Neuronal stem cell (in vitro differentiated cells): ENCODE results near the gene TBC1D19.

Experiments
- DNase-seq: peaks from one replicate; pipeline ENCODE4 v3.0.0-alpha.2; 2013; ENCODE audit warnings: low spot score
- H2AFZ ChIP-seq: one replicate; pipeline ENCODE4 v1.6.1; 2013; ENCODE audit warnings: mild to moderate bottlenecking, low read length, inconsistent platforms
- H2AK5ac ChIP-seq: 2 replicates; pipeline ENCODE4 v1.6.1; 2013; ENCODE audit warnings: low read depth, mild to moderate bottlenecking, inconsistent platforms, low read length, moderate library complexity, mixed read lengths
- H2BK120ac ChIP-seq: 2 replicates; pipeline ENCODE4 v1.6.1; 2013; ENCODE audit warnings: low read depth, mild to moderate bottlenecking, inconsistent platforms, low read length, moderate library complexity, mixed read lengths
- H2BK12ac ChIP-seq: one replicate; pipeline ENCODE4 v1.6.1; 2013; ENCODE audit warnings: low read length, inconsistent platforms
- H2BK15ac ChIP-seq: 2 replicates; pipeline ENCODE4 v1.6.1; 2013; ENCODE audit warnings: mild to moderate bottlenecking, low read length, inconsistent platforms, mixed read lengths
- H2BK5ac ChIP-seq: one replicate; pipeline ENCODE4 v1.6.1; 2013; ENCODE audit warnings: inconsistent platforms, mild to moderate bottlenecking, low read length, moderate library complexity
- H3K14ac ChIP-seq: one replicate; pipeline ENCODE4 v1.6.1; 2013; ENCODE audit warnings: low read length, inconsistent platforms
- H3K18ac ChIP-seq: 2 replicates; pipeline ENCODE4 v1.6.1; 2013; ENCODE audit warnings: low read length, inconsistent platforms
- H3K23ac ChIP-seq: 2 replicates; pipeline ENCODE4 v1.6.1; 2013; ENCODE audit warnings: low read depth, mild to moderate bottlenecking, mixed read lengths, low read length, inconsistent platforms; ENCODE audit not compliant: poor library complexity
- H3K27ac ChIP-seq: replicated peaks from 3 replicates; pipeline ENCODE4 v1.5.1; 2013; ENCODE audit warnings: low read length, inconsistent platforms
- H3K27me3 ChIP-seq, 3 experiments: 2 replicates each; pipeline ENCODE4 v1.6.1; 2013; ENCODE audit warnings: low read length in 3 of 3, mild to moderate bottlenecking in 2 of 3, inconsistent platforms in 1 of 3, low read depth in 1 of 3, mixed read lengths in 1 of 3, moderate library complexity in 1 of 3; ENCODE audit not compliant: control insufficient read depth in 3 of 3, insufficient read depth in 3 of 3
- H3K36me3 ChIP-seq, 2 donors: replicated peaks in 1 of 2; 2 replicates each; pipeline ENCODE4 v1.6.1; 2013; ENCODE audit warnings: low read length in 2 of 2; ENCODE audit not compliant: control insufficient read depth in 2 of 2, insufficient read depth in 2 of 2
- H3K4ac ChIP-seq: 2 replicates; pipeline ENCODE4 v1.6.1; 2013; ENCODE audit warnings: inconsistent platforms, mild to moderate bottlenecking, low read length, moderate library complexity
- H3K4me1 ChIP-seq, 2 donors: 1 replicate in 1 of 2; 2 replicates in 1 of 2; pipeline ENCODE4 v1.6.1; 2013; ENCODE audit warnings: low read length in 2 of 2, low read depth in 1 of 2; ENCODE audit not compliant: control insufficient read depth in 2 of 2, insufficient read depth in 1 of 2
- H3K4me2 ChIP-seq: one replicate; pipeline ENCODE4 v1.6.1; 2013; ENCODE audit warnings: mild to moderate bottlenecking, low read length, inconsistent platforms; ENCODE audit not compliant: insufficient read depth, poor library complexity, severe bottlenecking
- H3K4me3 ChIP-seq, 2 donors: 2 replicates each; pipeline ENCODE4 v1.5.1; 2013; ENCODE audit warnings: low read length in 2 of 2, mild to moderate bottlenecking in 2 of 2, inconsistent platforms in 1 of 2, moderate library complexity in 1 of 2
- H3K79me1 ChIP-seq: one replicate; pipeline ENCODE4 v1.6.1; 2013; ENCODE audit warnings: low read depth, mild to moderate bottlenecking, inconsistent platforms, low read length, moderate library complexity
- H3K9ac ChIP-seq: one replicate; pipeline ENCODE4 v1.6.1; 2013; ENCODE audit warnings: mild to moderate bottlenecking, low read depth, low read length, inconsistent platforms; ENCODE audit not compliant: poor library complexity
- H3K9me3 ChIP-seq, 2 donors: replicated peaks in 1 of 2; 2 replicates each; pipeline versions ENCODE3 to v1.6.1; 2013; ENCODE audit warnings: low read length in 2 of 2, mild to moderate bottlenecking in 2 of 2, inconsistent platforms in 1 of 2, low read depth in 1 of 2, mixed read lengths in 1 of 2, moderate library complexity in 1 of 2; ENCODE audit not compliant: control insufficient read depth in 2 of 2, insufficient read depth in 1 of 2
- H4K8ac ChIP-seq: one replicate; pipeline ENCODE4 v1.6.1; 2013; ENCODE audit warnings: low read depth, mild to moderate bottlenecking, inconsistent platforms, low read length, moderate library complexity
- H4K91ac ChIP-seq: one replicate; pipeline ENCODE4 v1.6.1; 2013; ENCODE audit warnings: low read length, low read depth, mild to moderate bottlenecking, inconsistent platforms; ENCODE audit not compliant: poor library complexity
- WGBS, 2 donors: extraction: QIAGEN DNeasy Blood & Tissue Kit; methylation state at CpG; one replicate each; pipeline ENCODE4 v1.1.7; 2013; ENCODE audit warnings: missing lambda C conversion rate in 2 of 2, mixed read lengths in 1 of 2; ENCODE audit not compliant: insufficient read length in 2 of 2, insufficient replicate concordance in 1 of 2; ENCODE audit errors: extremely low coverage in 2 of 2; 5-methylcytosine and 5-hydroxymethylcytosine counted together

The TBC1D19 gene

GRCh38 chr4:26746802-26747213 lies 162.9 kb downstream of the TBC1D19 start:
- no peak overlapping the region for H2BK5ac ChIP-seq
- no peak overlapping the region for H3K4me2 ChIP-seq
- H3K4me3 ChIP-seq = no peak overlapping the region
- H2AK5ac ChIP-seq = no peak overlapping the region
- H3K4me1 ChIP-seq = no peaks in the 10 kb centered on the region
- H2BK15ac ChIP-seq = no peak overlapping the region
- H2AFZ ChIP-seq = no peak overlapping the region
- no CpG with 5 or more reads among the region's 5 CpGs for WGBS, 2 donors
- no peak overlapping the region for H4K8ac ChIP-seq
- H3K4ac ChIP-seq = no peak overlapping the region
- H2BK12ac ChIP-seq = no peak overlapping the region
- no peak overlapping the region for H3K27ac ChIP-seq
- H3K18ac ChIP-seq = no peak overlapping the region
- H3K9ac ChIP-seq = no peak overlapping the region
- H3K23ac ChIP-seq = no peak overlapping the region
- no peaks in the 10 kb centered on the region for H3K27me3 ChIP-seq
- H3K36me3 ChIP-seq = peaks cover 0 to 12% of the 10 kb centered on the region in 2 donors
- H2BK120ac ChIP-seq = no peak overlapping the region
- H3K79me1 ChIP-seq = no peaks in the 10 kb centered on the region
- no peak overlapping the region for H3K14ac ChIP-seq
- H4K91ac ChIP-seq = no peak overlapping the region
- DNase-seq = no peak
- no peaks in the 10 kb centered on the region for H3K9me3 ChIP-seq

- no peak overlapping the region for H4K91ac ChIP-seq
- no peak overlapping the region for H3K4ac ChIP-seq
- H2AFZ ChIP-seq = no peak overlapping the region
- H3K14ac ChIP-seq = no peak overlapping the region
- H3K4me2 ChIP-seq = no peak overlapping the region
- H3K36me3 ChIP-seq = peaks cover 0 to 12% of the 10 kb centered on the region in 2 donors
- H3K9me3 ChIP-seq = no peaks in the 10 kb centered on the region
- DNase-seq = no peak
- H3K27ac ChIP-seq = no peak overlapping the region
- no peak overlapping the region for H3K9ac ChIP-seq
- H3K27me3 ChIP-seq = no peaks in the 10 kb centered on the region
- H2BK12ac ChIP-seq = no peak overlapping the region
- H3K23ac ChIP-seq = no peak overlapping the region
- H2BK5ac ChIP-seq = no peak overlapping the region
- H3K4me3 ChIP-seq = no peak overlapping the region
- H3K4me1 ChIP-seq = peaks cover 3 to 4% of the 10 kb centered on the region in 2 donors
- no peak overlapping the region for H2AK5ac ChIP-seq
- no peaks in the 10 kb centered on the region for H3K79me1 ChIP-seq
- no peak overlapping the region for H2BK120ac ChIP-seq
- H2BK15ac ChIP-seq = no peak overlapping the region
- no peak overlapping the region for H4K8ac ChIP-seq
- no peak overlapping the region for H3K18ac ChIP-seq
These were observed 164.9 kb downstream of the TBC1D19 start for GRCh38 chr4:26748811-26749210.

GRCh38 chr4:26749867-26750266 lies 166.0 kb downstream of the TBC1D19 start:
- H3K79me1 ChIP-seq = no peaks in the 10 kb centered on the region
- WGBS, 2 donors = no CpG with 5 or more reads among the region's 2 CpGs
- H3K9me3 ChIP-seq = no peaks in the 10 kb centered on the region
- H3K4me3 ChIP-seq = no peak overlapping the region
- no peak overlapping the region for H3K23ac ChIP-seq
- no peak for DNase-seq
- no peak overlapping the region for H3K18ac ChIP-seq
- H3K4ac ChIP-seq = no peak overlapping the region
- no peak overlapping the region for H3K14ac ChIP-seq
- H3K4me1 ChIP-seq = peaks cover 3 to 4% of the 10 kb centered on the region in 2 donors
- H3K4me2 ChIP-seq = no peak overlapping the region
- no peak overlapping the region for H2BK12ac ChIP-seq
- H2AK5ac ChIP-seq = no peak overlapping the region
- no peak overlapping the region for H2AFZ ChIP-seq
- H3K27me3 ChIP-seq = no peaks in the 10 kb centered on the region
- no peak overlapping the region for H2BK120ac ChIP-seq
- H3K9ac ChIP-seq = no peak overlapping the region
- H3K27ac ChIP-seq = no peak overlapping the region
- H4K8ac ChIP-seq = no peak overlapping the region
- no peak overlapping the region for H4K91ac ChIP-seq
- no peak overlapping the region for H2BK5ac ChIP-seq
- H2BK15ac ChIP-seq = no peak overlapping the region
- peaks cover 0 to 12% of the 10 kb centered on the region in 2 donors for H3K36me3 ChIP-seq

GRCh38 chr4:26751004-26751403 lies 167.1 kb downstream of the TBC1D19 start:
- Histone ChIP-seq H2BK15ac (no peak overlapping the region), H3K4ac (no peak overlapping the region), H3K4me3 (no peak overlapping the region), H3K23ac (no peak overlapping the region), H2BK5ac (no peak overlapping the region), H3K27ac (no peak overlapping the region), H4K91ac (no peak overlapping the region), H3K9ac (no peak overlapping the region), H3K4me2 (no peak overlapping the region), H3K27me3 (no peaks in the 10 kb centered on the region), H3K36me3 (peaks cover 0 to 12% of the 10 kb centered on the region in 2 donors), H3K18ac (no peak overlapping the region), H3K9me3 (no peaks in the 10 kb centered on the region), H3K79me1 (no peaks in the 10 kb centered on the region), H2BK12ac (no peak overlapping the region), H3K14ac (no peak overlapping the region), H3K4me1 (peaks cover 3 to 4% of the 10 kb centered on the region in 2 donors), H4K8ac (no peak overlapping the region), H2AFZ (no peak overlapping the region), H2AK5ac (no peak overlapping the region), H2BK120ac (no peak overlapping the region)
- no peak for DNase-seq
